ENCODE data around the gene GSN. TPM values are rescaled to one million over a fixed set of nuclear protein-coding genes. Genes with fewer than 3 reads are reported as not detected.

The GSN gene
- total RNA-seq, 1 experiment from 2014 or later: 21.9 TPM

DNA sequence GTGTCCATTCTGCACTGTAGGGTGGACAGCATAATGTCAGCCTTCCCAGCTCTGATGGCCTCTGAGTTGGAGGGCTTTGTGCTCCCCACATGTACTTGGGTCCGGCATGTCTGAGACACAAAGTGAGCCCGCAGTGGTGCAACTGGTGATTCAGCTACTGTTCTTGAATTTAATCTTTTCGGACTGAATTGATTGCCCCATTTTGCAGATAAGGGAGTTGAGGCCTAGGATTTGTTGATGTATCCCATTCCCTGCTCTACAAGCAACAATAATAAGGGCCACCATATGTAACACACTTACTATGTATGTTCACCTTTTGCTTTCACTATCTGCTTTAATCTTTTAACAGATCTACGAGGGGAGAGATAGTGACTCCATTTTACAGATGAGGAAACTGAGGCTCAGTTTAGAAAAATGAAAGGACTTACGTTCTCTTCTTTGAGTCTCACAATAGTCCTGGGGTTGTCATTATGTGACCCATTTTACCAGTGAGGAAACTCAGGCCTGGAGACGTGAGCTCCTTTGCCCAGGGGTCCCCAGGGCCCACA is 4.5 kb downstream of the GSN start:
- Mint-ChIP-seq H3K4me3 (ENCODE audit: unreplicated experiment) (no peak overlapping the region), H3K9me3 (ENCODE audit: unreplicated experiment) (no peaks in the 10 kb centered on the region), H3K27me3 (ENCODE audit: insufficient read depth, unreplicated experiment) (no peaks in the 10 kb centered on the region), H3K4me1 (ENCODE audit: insufficient read depth, unreplicated experiment) (peaks cover 25% of the 10 kb centered on the region), H3K27ac (ENCODE audit: low read depth, unreplicated experiment) (no peak overlapping the region), H3K36me3 (ENCODE audit: insufficient read depth, unreplicated experiment) (no peaks in the 10 kb centered on the region)
- DNase-seq (ENCODE audit: unreplicated experiment): no peak
- TF ChIP-seq, protein P1, sequence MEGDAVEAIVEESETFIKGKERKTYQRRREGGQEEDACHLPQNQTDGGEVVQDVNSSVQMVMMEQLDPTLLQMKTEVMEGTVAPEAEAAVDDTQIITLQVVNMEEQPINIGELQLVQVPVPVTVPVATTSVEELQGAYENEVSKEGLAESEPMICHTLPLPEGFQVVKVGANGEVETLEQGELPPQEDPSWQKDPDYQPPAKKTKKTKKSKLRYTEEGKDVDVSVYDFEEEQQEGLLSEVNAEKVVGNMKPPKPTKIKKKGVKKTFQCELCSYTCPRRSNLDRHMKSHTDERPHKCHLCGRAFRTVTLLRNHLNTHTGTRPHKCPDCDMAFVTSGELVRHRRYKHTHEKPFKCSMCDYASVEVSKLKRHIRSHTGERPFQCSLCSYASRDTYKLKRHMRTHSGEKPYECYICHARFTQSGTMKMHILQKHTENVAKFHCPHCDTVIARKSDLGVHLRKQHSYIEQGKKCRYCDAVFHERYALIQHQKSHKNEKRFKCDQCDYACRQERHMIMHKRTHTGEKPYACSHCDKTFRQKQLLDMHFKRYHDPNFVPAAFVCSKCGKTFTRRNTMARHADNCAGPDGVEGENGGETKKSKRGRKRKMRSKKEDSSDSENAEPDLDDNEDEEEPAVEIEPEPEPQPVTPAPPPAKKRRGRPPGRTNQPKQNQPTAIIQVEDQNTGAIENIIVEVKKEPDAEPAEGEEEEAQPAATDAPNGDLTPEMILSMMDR (IDR thresholded peaks at IDR 0.05; ENCODE audit: unreplicated experiment): no peak
- POLR2A ChIA-PET: interaction anchor here (0.6 kb wide), 2 partner anchors 18 to 70 kb away, joined by 3 read pairs; no protein-coding TSS in a partner anchor
- no TSS peak for BruUV-seq (replicated peaks)
- CTCF ChIA-PET: interaction anchor here (0.6 to 6.6 kb wide), 4 partner anchors 37 to 57 kb away, joined by 3 to 49 read pairs (median 4); no protein-coding TSS in a partner anchor
- intact Hi-C loops (cut with micrococcal nuclease): no loop called here

DNA sequence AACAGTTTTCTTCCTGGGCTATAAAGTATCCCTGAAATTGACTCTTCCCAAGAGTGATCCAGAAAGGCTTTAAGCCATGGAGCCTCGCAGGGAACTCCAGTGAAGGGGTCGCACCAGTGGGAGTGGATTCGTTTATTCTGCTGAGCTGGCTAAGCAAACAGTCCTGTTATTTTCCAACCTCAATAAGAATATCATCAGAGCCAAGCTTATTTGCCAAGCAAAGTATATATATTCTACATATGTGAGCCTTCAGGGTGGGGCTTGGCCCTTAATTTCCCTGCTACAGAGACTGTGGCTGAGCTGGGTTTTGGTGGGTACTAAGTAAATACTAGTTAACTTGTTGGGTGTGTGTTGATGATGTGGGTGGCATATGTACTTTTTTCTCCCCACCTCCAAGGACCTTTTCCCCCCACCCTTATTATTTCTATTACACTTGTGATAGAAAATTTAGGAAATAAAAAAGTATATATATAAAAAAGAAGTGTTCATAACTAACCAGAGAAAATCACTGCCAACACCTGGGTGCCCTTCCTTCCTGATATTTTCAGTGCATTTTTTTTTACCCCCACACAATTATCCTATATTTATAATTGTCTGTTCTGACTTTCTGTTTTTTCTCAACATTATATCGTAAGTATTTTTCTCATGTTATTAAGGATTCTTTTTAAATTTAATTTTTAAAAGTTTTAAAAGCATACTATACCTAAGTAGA is 5.3 kb downstream of the GSN start:
- Mint-ChIP-seq H3K4me1 (ENCODE audit: insufficient read depth, unreplicated experiment) (peaks cover 33% of the 10 kb centered on the region), H3K9me3 (ENCODE audit: unreplicated experiment) (no peaks in the 10 kb centered on the region), H3K4me3 (ENCODE audit: unreplicated experiment) (no peak overlapping the region), H3K36me3 (ENCODE audit: insufficient read depth, unreplicated experiment) (no peaks in the 10 kb centered on the region), H3K27ac (ENCODE audit: low read depth, unreplicated experiment) (no peak overlapping the region), H3K27me3 (ENCODE audit: insufficient read depth, unreplicated experiment) (no peaks in the 10 kb centered on the region)
- ChIA-PET POLR2A (interaction anchor here (1.7 kb wide), 1 partner anchor 47 kb away, joined by 6 read pairs; no protein-coding TSS in a partner anchor), CTCF (interaction anchor here (0.7 to 6.6 kb wide), 3 partner anchors 14 to 58 kb away, joined by 3 to 49 read pairs (median 3); no protein-coding TSS in a partner anchor)
- TF ChIP-seq, protein P1 (IDR thresholded peaks at IDR 0.05; ENCODE audit: unreplicated experiment): no peak
- no peak for DNase-seq (ENCODE audit: unreplicated experiment)
- no TSS peak for BruUV-seq (replicated peaks)
- intact Hi-C loops (cut with micrococcal nuclease): no loop called here

DNA sequence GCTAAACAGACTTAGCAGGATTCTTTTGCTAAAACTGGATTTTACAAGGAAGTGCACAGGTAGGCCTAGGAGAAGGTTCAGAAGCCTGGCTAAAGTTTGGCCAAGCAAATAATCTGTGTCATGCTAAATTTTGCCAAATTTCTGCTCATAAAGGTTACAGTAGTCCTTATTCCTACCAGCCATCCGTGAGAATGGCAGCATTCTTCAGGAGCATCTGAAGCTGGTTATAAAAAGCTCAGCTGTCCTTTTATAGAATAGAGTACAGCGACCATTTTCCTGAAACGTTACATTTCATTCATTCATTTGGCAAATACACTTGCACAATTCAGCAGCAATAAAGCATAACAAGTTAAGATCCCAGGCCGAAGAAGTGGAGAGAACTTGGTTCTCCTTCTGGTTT is 6.9 kb downstream of the GSN start:
- no peak overlapping the region for H3K4me3 Mint-ChIP-seq (ENCODE audit: unreplicated experiment)
- no peak overlapping the region for H3K27ac Mint-ChIP-seq (ENCODE audit: low read depth, unreplicated experiment)
- no TSS peak for BruUV-seq (replicated peaks)
- no peaks in the 10 kb centered on the region for H3K9me3 Mint-ChIP-seq (ENCODE audit: unreplicated experiment)
- intact Hi-C loops (cut with micrococcal nuclease): no loop called here
- CTCF ChIA-PET: interaction anchor here (0.6 to 2.0 kb wide), 5 partner anchors 45 to 62 kb away, joined by 3 to 11 read pairs (median 3); no protein-coding TSS in a partner anchor
- TF ChIP-seq, protein P1 (IDR thresholded peaks at IDR 0.05; ENCODE audit: unreplicated experiment): no peak
- POLR2A ChIA-PET: interaction anchor here (1.6 to 1.7 kb wide), 2 partner anchors 12 to 45 kb away, joined by 6 to 7 read pairs; no protein-coding TSS in a partner anchor
- no peaks in the 10 kb centered on the region for H3K36me3 Mint-ChIP-seq (ENCODE audit: insufficient read depth, unreplicated experiment)
- no peak for DNase-seq (ENCODE audit: unreplicated experiment)
- H3K4me1 Mint-ChIP-seq (ENCODE audit: insufficient read depth, unreplicated experiment): peaks cover 36% of the 10 kb centered on the region
- no peaks in the 10 kb centered on the region for H3K27me3 Mint-ChIP-seq (ENCODE audit: insufficient read depth, unreplicated experiment)

Measured in MCF 10A (cell line).